Hair follicular keratinocyte (primary cell): ENCODE measurements around the gene LIPI. TPM values are rescaled to one million over a fixed set of nuclear protein-coding genes. Genes with fewer than 3 reads are reported as not detected.

Experiments used
- total RNA-seq: library from RNA; depleted of rRNA; stranded (reverse); fragments of >200 nt; gene quantifications from 2 replicates; pipeline ENCODE4 v1.2.3, GENCODE V29; 2015

LIPI gene
- total RNA-seq = not detected in 2 replicates

DNA sequence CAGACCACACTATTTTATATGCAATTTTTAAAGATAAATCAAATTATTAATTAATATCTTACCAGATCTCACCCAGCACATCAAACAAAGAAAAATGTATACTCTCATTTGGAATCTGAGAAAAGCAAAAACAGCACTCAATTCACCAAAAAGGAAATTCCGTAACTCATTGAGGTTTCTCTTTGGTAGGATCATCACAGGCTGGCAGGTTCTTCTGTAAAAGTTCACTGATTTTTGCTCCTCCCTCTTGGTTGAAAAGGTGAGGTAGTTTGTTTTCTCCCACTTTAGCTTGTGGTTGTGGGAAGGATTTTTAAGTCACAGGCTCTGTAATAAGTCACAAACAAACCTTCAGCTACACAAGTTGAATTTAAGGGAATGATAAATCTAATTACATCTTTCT is at the start of gene LIPI:
Gene LIPI, minus strand, starts transcription at position 218 of the 400 bp plus-strand sequence. Its CDS starts 110 bp downstream, at position 108.

GRCh38 chr21:14215971-14216641 is 5.4 kb upstream of the LIPI start, which contains the start of gene RBM11:
Gene RBM11, plus strand, starts transcription at chr21:14216157. Its CDS starts 30 bp downstream, at chr21:14216187.

Other genes with a start within 250 kb of the LIPI start
- gene RBM11, start 5.2 kb upstream of the LIPI start, total RNA-seq = 0.16 and 0.27 TPM in 2 replicates
- gene HSPA13, start 172.2 kb upstream of the LIPI start, total RNA-seq = 18.9 and 34.8 TPM in 2 replicates